Suprapubic skin (tissue), 4 donors: Measurements from ENCODE around the gene PAX5.

Experiments used
- CTCF ChIP-seq, 2 donors: fragments of 200-600 bp in 1 of 2; fragments of 450-650 bp in 1 of 2; sonication (generic) in 1 of 2; IDR thresholded peaks; one replicate each; pipeline ENCODE4 v1.5.1; 2016 to 2019; ENCODE audit warnings: antibody characterized with exemption in 2 of 2, mild to moderate bottlenecking in 1 of 2, moderate library complexity in 1 of 2
- POLR2A ChIP-seq, 2 donors: fragments of 450-650 bp; IDR thresholded peaks; one replicate each; pipeline ENCODE4 v1.6.1; 2017; ENCODE audit warnings: antibody characterized with exemption in 2 of 2, mild to moderate bottlenecking in 2 of 2, moderate library complexity in 2 of 2
- POLR2AphosphoS5 ChIP-seq, 3 donors: sonication (generic); formaldehyde crosslinking; IDR thresholded peaks; one replicate each; pipeline ENCODE4 v1.6.1; 2017; ENCODE audit warnings: antibody characterized with exemption in 3 of 3

GRCh38 chr9:36796671-36797419, 237.2 kb downstream of the PAX5 start:
- no peak for TF ChIP-seq POLR2A (IDR thresholded peaks at IDR 0.05)
- TF ChIP-seq CTCF (IDR thresholded peaks at IDR 0.05): no peak
- no peak for TF ChIP-seq POLR2AphosphoS5 (IDR thresholded peaks at IDR 0.05)
